Fibroblast of peridontal ligament (primary cell): ENCODE results near the gene TRIM63.

Source experiments
- DNase-seq: peaks from one replicate; pipeline ENCODE4 v3.0.0-alpha.2; 2010; ENCODE audit errors: extremely low read depth

The TRIM63 gene

GRCh38 chr1:26084844-26085243 is 17.4 kb upstream of the TRIM63 start:
- no peak for DNase-seq

- no peak for DNase-seq
Observed at GRCh38 chr1:26084091-26084561, 16.7 kb upstream of the TRIM63 start.

GRCh38 chr1:26083208-26083607 is 15.8 kb upstream of the TRIM63 start:
- no peak for DNase-seq

- DNase-seq, result no peak
Observed at GRCh38 chr1:26082020-26082350, 14.6 kb upstream of the TRIM63 start.

- no peak for DNase-seq
Observed at GRCh38 chr1:26081267-26082019, 14.0 kb upstream of the TRIM63 start.

GRCh38 chr1:26079960-26080814 is 12.8 kb upstream of the TRIM63 start:
- no peak for DNase-seq

GRCh38 chr1:26079178-26079563 is 11.7 kb upstream of the TRIM63 start:
- no peak for DNase-seq

- DNase-seq, result no peak
Observed at GRCh38 chr1:26078286-26079177, 11.1 kb upstream of the TRIM63 start.

GRCh38 chr1:26077524-26077923 is 10.1 kb upstream of the TRIM63 start:
- DNase-seq, result no peak

- no peak for DNase-seq
Observed at GRCh38 chr1:26075421-26076144, 8.2 kb upstream of the TRIM63 start.

GRCh38 chr1:26072305-26072704 is 4.9 kb upstream of the TRIM63 start:
- DNase-seq, result no peak

GRCh38 chr1:26070963-26071342 is 3.5 kb upstream of the TRIM63 start:
- no peak for DNase-seq

GRCh38 chr1:26070296-26070962 is 3.0 kb upstream of the TRIM63 start:
- no peak for DNase-seq

- no peak for DNase-seq
Observed at GRCh38 chr1:26069941-26070295, 2.5 kb upstream of the TRIM63 start.

GRCh38 chr1:26066857-26067256 is 573 bp downstream of the TRIM63 start:
- DNase-seq, result no peak

- no peak for DNase-seq
Observed at GRCh38 chr1:26066160-26066559, 1.3 kb downstream of the TRIM63 start.

- DNase-seq, result no peak
Observed at GRCh38 chr1:26064553-26064952, 2.9 kb downstream of the TRIM63 start.

GRCh38 chr1:26060832-26061574 is 6.4 kb downstream of the TRIM63 start:
- DNase-seq, result no peak

- DNase-seq, result no peak
Observed at GRCh38 chr1:26059906-26060305, 7.5 kb downstream of the TRIM63 start.

- no peak for DNase-seq
Observed at GRCh38 chr1:26058052-26058595, 9.3 kb downstream of the TRIM63 start.
